ENCODE data around the gene YJEFN3.

The YJEFN3 gene

GRCh38 chr19:19538785-19539166, 10.1 kb downstream of the YJEFN3 start:
- no peak for DNase-seq (ENCODE audit: low spot score)
- FAIRE-seq = no peak

GRCh38 chr19:19539698-19540063, 11.0 kb downstream of the YJEFN3 start:
- DNase-seq (ENCODE audit: low spot score) (no peak), FAIRE-seq (no peak)

GRCh38 chr19:19540064-19540714, 11.5 kb downstream of the YJEFN3 start:
- FAIRE-seq = no peak
- no peak for DNase-seq (ENCODE audit: low spot score)

GRCh38 chr19:19540715-19541515, 12.2 kb downstream of the YJEFN3 start:
- DNase-seq (ENCODE audit: low spot score) (no peak), FAIRE-seq (no peak)

- DNase-seq (ENCODE audit: low spot score) (no peak), FAIRE-seq (no peak)
Measured at GRCh38 chr19:19541616-19542015, 12.9 kb downstream of the YJEFN3 start.

GRCh38 chr19:19542507-19542906, 13.8 kb downstream of the YJEFN3 start:
- no peak for FAIRE-seq

GRCh38 chr19:19543101-19543500, 14.4 kb downstream of the YJEFN3 start:
- FAIRE-seq (no peak), DNase-seq (ENCODE audit: low spot score) (no peak)

More at GRCh38 chr19:19542507-19542906, 13.8 kb downstream of the YJEFN3 start:
- no peak for DNase-seq (ENCODE audit: low spot score)

- DNase-seq (ENCODE audit: low spot score) = no peak
- FAIRE-seq = no peak
Measured at GRCh38 chr19:19543640-19544039, 14.9 kb downstream of the YJEFN3 start.

GRCh38 chr19:19544257-19544953, 15.7 kb downstream of the YJEFN3 start:
- DNase-seq (ENCODE audit: low spot score) = no peak
- no peak for FAIRE-seq

DNA sequence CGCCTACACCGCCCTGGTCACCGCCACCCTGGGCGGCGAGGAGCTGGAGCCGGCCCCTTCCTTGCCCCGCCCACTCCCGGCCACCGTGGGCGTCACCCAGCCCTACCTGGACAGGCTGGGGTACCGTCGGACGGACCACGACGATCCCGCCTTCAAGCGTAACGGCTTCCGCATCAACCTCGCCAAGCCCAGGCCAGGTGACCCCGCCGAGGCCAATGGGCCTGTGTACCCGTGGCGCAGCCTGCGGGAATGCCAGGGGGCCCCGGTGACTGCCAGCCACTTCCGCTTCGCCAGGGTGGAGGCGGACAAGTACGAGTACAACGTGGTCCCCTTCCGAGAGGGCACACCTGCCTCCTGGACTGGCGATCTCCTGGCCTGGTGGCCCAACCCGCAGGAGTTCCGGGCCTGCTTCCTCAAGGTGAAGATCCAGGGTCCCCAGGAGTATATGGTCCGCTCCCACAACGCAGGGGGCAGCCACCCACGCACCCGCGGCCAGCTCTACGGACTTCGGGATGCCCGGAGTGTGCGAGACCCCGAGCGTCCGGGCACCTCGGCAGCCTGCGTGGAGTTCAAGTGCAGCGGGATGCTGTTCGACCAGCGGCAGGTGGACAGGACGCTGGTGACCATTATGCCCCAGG, 16.4 kb downstream of the YJEFN3 start:
- FAIRE-seq = no peak
- DNase-seq (ENCODE audit: low spot score) = no peak

DNA sequence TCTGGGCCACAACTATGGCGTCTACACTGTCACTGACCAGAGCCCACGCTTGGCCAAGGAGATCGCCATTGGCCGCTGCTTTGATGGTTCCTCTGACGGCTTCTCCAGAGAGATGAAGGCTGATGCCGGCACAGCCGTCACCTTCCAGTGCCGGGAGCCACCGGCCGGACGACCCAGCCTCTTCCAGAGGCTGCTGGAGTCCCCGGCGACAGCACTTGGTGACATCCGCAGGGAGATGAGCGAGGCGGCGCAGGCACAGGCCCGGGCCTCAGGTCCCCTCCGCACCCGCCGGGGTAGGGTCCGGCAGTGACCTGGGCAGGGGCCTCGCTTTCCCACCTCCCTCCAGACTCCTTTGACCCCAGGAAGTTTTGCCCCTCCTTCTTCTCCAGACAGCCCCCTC, 17.0 kb downstream of the YJEFN3 start:
- DNase-seq (ENCODE audit: low spot score) = no peak
- FAIRE-seq = no peak

DNA sequence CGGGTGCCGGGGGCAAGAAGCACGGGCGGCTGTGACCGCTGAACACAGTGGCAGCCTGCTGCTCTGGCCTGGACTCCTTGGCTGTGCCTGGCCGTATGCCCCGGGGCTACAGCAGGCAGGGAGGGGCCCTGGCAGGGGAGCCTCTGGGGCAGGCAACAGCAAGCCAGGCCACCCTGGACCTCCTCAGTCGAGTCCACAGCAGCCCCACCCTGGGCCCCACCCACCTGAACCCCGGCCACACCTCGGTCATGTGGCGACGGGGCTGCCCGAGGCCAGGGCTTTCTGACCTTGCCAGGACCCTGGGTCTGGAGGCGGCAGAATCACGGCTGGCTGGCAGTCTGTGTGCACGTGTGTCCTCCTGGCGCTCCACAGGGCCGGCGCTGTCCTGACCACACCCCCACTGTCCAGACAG, 18.0 kb downstream of the YJEFN3 start:
- no peak for DNase-seq (ENCODE audit: low spot score)
- no peak for FAIRE-seq

GRCh38 chr19:19547674-19548336, 19.1 kb downstream of the YJEFN3 start:
- DNase-seq (ENCODE audit: low spot score) (no peak), FAIRE-seq (no peak)

- DNase-seq (ENCODE audit: low spot score) (no peak), FAIRE-seq (no peak)
Measured at GRCh38 chr19:19548915-19549759, 20.4 kb downstream of the YJEFN3 start.

GRCh38 chr19:19549804-19550464, 21.2 kb downstream of the YJEFN3 start:
- DNase-seq (ENCODE audit: low spot score) (no peak), FAIRE-seq (no peak)

GRCh38 chr19:19550485-19550929, 21.8 kb downstream of the YJEFN3 start:
- DNase-seq (ENCODE audit: low spot score) (no peak), FAIRE-seq (no peak)

DNA sequence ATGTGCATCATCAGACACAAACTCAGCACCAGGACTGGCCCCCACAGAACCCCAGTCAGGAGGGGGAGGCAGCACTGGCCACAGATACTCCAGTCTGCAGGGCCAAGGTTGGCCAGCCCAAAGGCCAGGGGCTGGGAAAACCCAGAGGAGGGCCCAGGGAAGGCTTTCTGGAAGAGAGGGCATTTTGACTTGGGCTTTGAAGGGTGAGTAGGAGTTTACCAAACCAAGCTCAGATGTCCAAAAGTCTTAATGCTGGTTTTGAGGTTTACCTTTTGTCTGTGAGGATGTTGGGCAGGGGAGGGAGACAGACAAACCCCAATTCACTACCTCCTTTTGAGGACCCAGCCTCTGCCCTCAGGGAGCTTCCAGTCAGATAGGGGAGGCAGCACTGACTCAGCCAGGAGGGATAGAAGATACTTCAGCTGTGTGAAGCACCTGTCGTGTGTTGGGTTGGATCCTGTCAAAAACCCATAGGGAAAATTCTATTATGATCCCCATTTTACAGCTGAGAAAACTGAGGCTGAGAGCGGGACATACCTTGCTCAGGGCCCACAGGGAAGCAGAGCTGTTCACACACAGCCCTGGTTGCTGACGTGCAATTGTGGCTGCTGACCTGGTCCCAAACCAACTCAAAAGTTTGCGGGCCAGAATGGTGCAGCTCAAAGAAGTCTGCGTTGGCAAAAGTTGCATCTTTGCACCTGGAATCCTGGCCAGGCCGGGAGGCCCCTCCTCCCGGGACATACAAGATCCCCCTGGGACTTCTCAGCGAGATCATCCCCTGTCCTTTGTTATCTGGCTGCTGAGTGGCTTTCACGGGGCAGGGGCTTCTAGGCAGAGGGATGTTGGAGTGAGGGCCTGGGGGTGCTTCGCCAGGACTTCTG, 22.5 kb downstream of the YJEFN3 start:
- FAIRE-seq = no peak
- DNase-seq (ENCODE audit: low spot score) = no peak

- DNase-seq (ENCODE audit: low spot score) = no peak
- no peak for FAIRE-seq
Measured at GRCh38 chr19:19551853-19552192, 23.1 kb downstream of the YJEFN3 start.

GRCh38 chr19:19552798-19553197, 24.1 kb downstream of the YJEFN3 start:
- FAIRE-seq (no peak), DNase-seq (ENCODE audit: low spot score) (no peak)

Data from RCC 7860 (cell line).